G401 (cell line): ENCODE data around the gene TBX19. TPM values are rescaled to one million over a fixed set of nuclear protein-coding genes. Genes with fewer than 3 reads are reported as not detected.

Experiments used
- DNase-seq: peaks from one replicate; pipeline ENCODE4 v3.0.0-alpha.2; 2015; ENCODE audit warnings: low spot score
- in situ Hi-C: cut with HindIII; loops from 2 replicates; pipeline ENCODE4 v1.10.0; 2016; ENCODE audit warnings: low sequenced_read_pairs, mixed read lengths
- total RNA-seq: library from RNA; depleted of rRNA; stranded (reverse); fragments of >200 nt; shearing (Covaris generic); gene quantifications from 2 replicates; pipeline ENCODE4 v1.2.3, GENCODE V29; 2014; rRNA removed

TBX19 gene
- total RNA-seq, result 0.07 TPM in 1 of 2 replicates, not detected in the other

GRCh38 chr1:168280296-168280927 lies at the start of gene TBX19:
TSS of gene TBX19 (plus strand) at chr1:168280877. CDS start at chr1:168281091, 214 bp downstream.
- in situ Hi-C loops, result no loop called here
- no peak for DNase-seq

- in situ Hi-C loops, result no loop called here
- peak; percentile 19 for DNase-seq
Observed at GRCh38 chr1:168234846-168235547, 45.7 kb upstream of the TBX19 start.

- no peak for DNase-seq
- in situ Hi-C loops, result no loop called here
Observed at GRCh38 chr1:168235548-168235885, 45.2 kb upstream of the TBX19 start.

GRCh38 chr1:168235937-168236336 lies 44.7 kb upstream of the TBX19 start:
- in situ Hi-C loops, result no loop called here
- no peak for DNase-seq

- no peak for DNase-seq
- in situ Hi-C loops, result no loop called here
Observed at GRCh38 chr1:168236836-168237611, 43.7 kb upstream of the TBX19 start.

- DNase-seq, result no peak
- in situ Hi-C loops, result no loop called here
Observed at GRCh38 chr1:168243198-168243597, 37.5 kb upstream of the TBX19 start.

- no peak for DNase-seq
- in situ Hi-C loops, result no loop called here
Observed at GRCh38 chr1:168243636-168244212, 37.0 kb upstream of the TBX19 start.

GRCh38 chr1:168245042-168245441 lies 35.6 kb upstream of the TBX19 start:
- in situ Hi-C loops, result no loop called here

GRCh38 chr1:168246506-168246905 lies 34.2 kb upstream of the TBX19 start:
- in situ Hi-C loops, result no loop called here

More at GRCh38 chr1:168245042-168245441, 35.6 kb upstream of the TBX19 start:
- DNase-seq, result no peak

GRCh38 chr1:168252204-168252733 lies 28.4 kb upstream of the TBX19 start:
- in situ Hi-C loops, result no loop called here

More at GRCh38 chr1:168246506-168246905, 34.2 kb upstream of the TBX19 start:
- DNase-seq, result no peak

GRCh38 chr1:168256164-168256563 lies 24.5 kb upstream of the TBX19 start:
- DNase-seq, result no peak
- in situ Hi-C loops, result no loop called here

More at GRCh38 chr1:168252204-168252733, 28.4 kb upstream of the TBX19 start:
- DNase-seq, result no peak

- DNase-seq, result no peak
- in situ Hi-C loops, result no loop called here
Observed at GRCh38 chr1:168257397-168257796, 23.3 kb upstream of the TBX19 start.

GRCh38 chr1:168259567-168259966 lies 21.1 kb upstream of the TBX19 start:
- in situ Hi-C loops, result no loop called here
- DNase-seq, result no peak

GRCh38 chr1:168260393-168260792 lies 20.3 kb upstream of the TBX19 start:
- in situ Hi-C loops, result no loop called here

GRCh38 chr1:168261390-168261789 lies 19.3 kb upstream of the TBX19 start:
- in situ Hi-C loops, result no loop called here
- no peak for DNase-seq

More at GRCh38 chr1:168260393-168260792, 20.3 kb upstream of the TBX19 start:
- no peak for DNase-seq

- in situ Hi-C loops, result no loop called here
- DNase-seq, result no peak
Observed at GRCh38 chr1:168263130-168263529, 17.5 kb upstream of the TBX19 start.

- DNase-seq, result no peak
- in situ Hi-C loops, result no loop called here
Observed at GRCh38 chr1:168264296-168264695, 16.4 kb upstream of the TBX19 start.

- DNase-seq, result no peak
- in situ Hi-C loops, result no loop called here
Observed at GRCh38 chr1:168265596-168265995, 15.1 kb upstream of the TBX19 start.

- DNase-seq, result no peak
- in situ Hi-C loops, result no loop called here
Observed at GRCh38 chr1:168266644-168267186, 14.0 kb upstream of the TBX19 start.
